ENCODE measurements around the gene ADGRG7. TPM values are rescaled to one million over a fixed set of nuclear protein-coding genes. Genes with fewer than 3 reads are reported as not detected.

Gene ADGRG7
- total and polyA plus RNA-seq, 4 donors: 2.1 to 65.5 (median 13.7) TPM

GRCh38 chr3:100627491-100627890 is 18.1 kb downstream of the ADGRG7 start:
- no peak for TF ChIP-seq RAD21 (IDR thresholded peaks at IDR 0.05)
- no peak for TF ChIP-seq RXRA (IDR thresholded peaks at IDR 0.05)
- no peak for TF ChIP-seq ATF3 (IDR thresholded peaks at IDR 0.05)
- TF ChIP-seq GABPA (IDR thresholded peaks at IDR 0.05 in 1 of 2, conservative IDR thresholded peaks at IDR 0.05 in 1 of 2): no peak
- no peak for TF ChIP-seq FOXA1 (IDR thresholded peaks at IDR 0.05)
- H3K36me3 ChIP-seq (ENCODE audit: control insufficient read depth in 4 of 4, insufficient read depth in 3 of 4, low read depth in 1 of 4, low read length in 3 of 4): no peaks in the 10 kb centered on the region
- no peaks in the 10 kb centered on the region for H3K4me1 ChIP-seq (ENCODE audit: control insufficient read depth in 4 of 4, insufficient read depth in 4 of 4, low read length in 3 of 4)
- H3K27me3 ChIP-seq (ENCODE audit: control insufficient read depth in 4 of 4, insufficient read depth in 4 of 4, low read length in 3 of 4): no peaks in the 10 kb centered on the region
- DNase-seq (ENCODE audit: low spot score): no peak
- H3K4me3 ChIP-seq (ENCODE audit: low read depth in 1 of 3, low read length in 3 of 3): no peak overlapping the region
- no peak overlapping the region for H3K9ac ChIP-seq (ENCODE audit: low read depth in 1 of 2, low read length in 2 of 2)
- no peaks in the 10 kb centered on the region for H3K9me3 ChIP-seq (ENCODE audit: control insufficient read depth in 4 of 4, low read length in 3 of 4)
- H3K27ac ChIP-seq (ENCODE audit: low read depth in 1 of 2, low read length in 2 of 2): no peak overlapping the region
- WGBS: 77% methylated on average over 2 of the region's 2 CpGs

GRCh38 chr3:100629421-100630127 is 20.2 kb downstream of the ADGRG7 start:
- Histone ChIP-seq H3K27ac (ENCODE audit: low read depth in 1 of 2, low read length in 2 of 2) (no peak overlapping the region), H3K9me3 (ENCODE audit: control insufficient read depth in 4 of 4, low read length in 3 of 4) (no peaks in the 10 kb centered on the region), H3K27me3 (ENCODE audit: control insufficient read depth in 4 of 4, insufficient read depth in 4 of 4, low read length in 3 of 4) (no peaks in the 10 kb centered on the region), H3K9ac (ENCODE audit: low read depth in 1 of 2, low read length in 2 of 2) (no peak overlapping the region), H3K4me1 (ENCODE audit: control insufficient read depth in 4 of 4, insufficient read depth in 4 of 4, low read length in 3 of 4) (peaks cover 0 to 8% (median 3%) of the 10 kb centered on the region in 4 donors), H3K36me3 (ENCODE audit: control insufficient read depth in 4 of 4, insufficient read depth in 3 of 4, low read depth in 1 of 4, low read length in 3 of 4) (no peaks in the 10 kb centered on the region), H3K4me3 (ENCODE audit: low read depth in 1 of 3, low read length in 3 of 3) (no peak overlapping the region)
- 77% methylated on average over 3 of the region's 3 CpGs for WGBS
- DNase-seq (ENCODE audit: low spot score): no peak
- TF ChIP-seq RAD21 (IDR thresholded peaks at IDR 0.05) (no peak), YY1 (IDR thresholded peaks at IDR 0.05) (no peak), NR2F2 (IDR thresholded peaks at IDR 0.05) (no peak), ZBTB33 (IDR thresholded peaks at IDR 0.05) (no peak), FOXA2 (IDR thresholded peaks at IDR 0.05) (no peak), JUND (IDR thresholded peaks at IDR 0.05) (no peak), ATF3 (IDR thresholded peaks at IDR 0.05) (no peak), TAF1 (conservative IDR thresholded peaks at IDR 0.05) (no peak), GABPA (IDR thresholded peaks at IDR 0.05 in 1 of 2, conservative IDR thresholded peaks at IDR 0.05 in 1 of 2) (no peak), FOXA1 (IDR thresholded peaks at IDR 0.05) (no peak), MAX (IDR thresholded peaks at IDR 0.05) (no peak), EGR1 (IDR thresholded peaks at IDR 0.05; ENCODE audit: low read depth in 2 of 2) (no peak)

GRCh38 chr3:100630664-100631063 is 21.3 kb downstream of the ADGRG7 start:
- Histone ChIP-seq H3K9ac (ENCODE audit: low read depth in 1 of 2, low read length in 2 of 2) (no peak overlapping the region), H3K4me3 (ENCODE audit: low read depth in 1 of 3, low read length in 3 of 3) (no peak overlapping the region), H3K27me3 (ENCODE audit: control insufficient read depth in 4 of 4, insufficient read depth in 4 of 4, low read length in 3 of 4) (no peaks in the 10 kb centered on the region), H3K9me3 (ENCODE audit: control insufficient read depth in 4 of 4, low read length in 3 of 4) (no peaks in the 10 kb centered on the region), H3K4me1 (ENCODE audit: control insufficient read depth in 4 of 4, insufficient read depth in 4 of 4, low read length in 3 of 4) (peaks cover 1 to 13% (median 5%) of the 10 kb centered on the region in 4 donors), H3K36me3 (ENCODE audit: control insufficient read depth in 4 of 4, insufficient read depth in 3 of 4, low read depth in 1 of 4, low read length in 3 of 4) (no peaks in the 10 kb centered on the region), H3K27ac (ENCODE audit: low read depth in 1 of 2, low read length in 2 of 2) (no peak overlapping the region)
- 94% methylated on average over 1 of the region's 1 CpG for WGBS
- DNase-seq (ENCODE audit: low spot score): no peak
- TF ChIP-seq TAF1 (conservative IDR thresholded peaks at IDR 0.05) (no peak), ZBTB33 (IDR thresholded peaks at IDR 0.05) (no peak), NR2F2 (IDR thresholded peaks at IDR 0.05) (no peak), RAD21 (IDR thresholded peaks at IDR 0.05) (no peak), MAX (IDR thresholded peaks at IDR 0.05) (no peak), RXRA (IDR thresholded peaks at IDR 0.05) (no peak), HNF4G (IDR thresholded peaks at IDR 0.05) (no peak), REST (IDR thresholded peaks at IDR 0.05) (no peak), EGR1 (IDR thresholded peaks at IDR 0.05; ENCODE audit: low read depth in 2 of 2) (no peak), GABPA (IDR thresholded peaks at IDR 0.05 in 1 of 2, conservative IDR thresholded peaks at IDR 0.05 in 1 of 2) (no peak), YY1 (IDR thresholded peaks at IDR 0.05) (no peak), ATF3 (IDR thresholded peaks at IDR 0.05) (no peak)

Measured in liver (tissue), 9 donors.